CD4-positive, alpha-beta T cell (primary cell): Measurements from ENCODE around the gene GAREM1. TPM values are rescaled to one million over a fixed set of nuclear protein-coding genes. Genes with fewer than 3 reads are reported as not detected.

ENCODE experiments used
- ATAC-seq: fragments of 200-7000 bp; cut with Tn5 transposase; one replicate; pipeline ENCODE4 v1.10.0; 2022; ENCODE audit warnings: mild to moderate bottlenecking; ENCODE audit not compliant: poor library complexity
- CTCF ChIA-PET: fragments of 350-600 bp; sonication (Branson Sonifier 250); formaldehyde crosslinking; loops from one replicate; lab custom pipeline; 2021; ENCODE audit warnings: antibody characterized with exemption, inconsistent platforms; lab: Charles Lee
- POLR2A ChIA-PET: fragments of 350-600 bp; sonication (Branson Sonifier 250); formaldehyde crosslinking; loops from one replicate; lab custom pipeline; 2021; ENCODE audit warnings: antibody characterized with exemption, inconsistent platforms; lab: Charles Lee
- DNase-seq, 14 experiments: peaks; one replicate each; pipeline ENCODE4 v3.0.0-alpha.2; 2013 to 2020; ENCODE audit warnings: mixed read lengths in 2 of 14
- H3K27ac ChIP-seq, 2 donors: one replicate each; pipeline versions ENCODE4 v1.5.1 to v1.7.0; 2013; ENCODE audit warnings: low read length in 2 of 2, low read depth in 1 of 2, mild to moderate bottlenecking in 1 of 2
- H3K27me3 ChIP-seq, 2 experiments: 1 replicate in 1 of 2; 2 replicates in 1 of 2; pipeline versions ENCODE4 v1.6.1 to v1.7.0; 2013; ENCODE audit warnings: low read length in 2 of 2, control low read depth in 1 of 2, mild to moderate bottlenecking in 1 of 2, moderate library complexity in 1 of 2; ENCODE audit not compliant: insufficient read depth in 2 of 2, control insufficient read depth in 1 of 2
- H3K36me3 ChIP-seq: one replicate; pipeline ENCODE4 v1.6.1; 2013; ENCODE audit warnings: low read length, control low read depth; ENCODE audit not compliant: insufficient read depth
- H3K4me1 ChIP-seq: one replicate; pipeline ENCODE4 v1.6.1; 2013; ENCODE audit warnings: low read length, control low read depth; ENCODE audit not compliant: insufficient read depth
- H3K4me3 ChIP-seq: one replicate; pipeline ENCODE4 v1.5.1; 2013; ENCODE audit warnings: mild to moderate bottlenecking, low read length, moderate library complexity
- H3K9me3 ChIP-seq, 2 experiments: 1 replicate in 1 of 2; 2 replicates in 1 of 2; pipeline versions ENCODE4 v1.6.1 to v1.7.0; 2013; ENCODE audit warnings: low read length in 2 of 2, mild to moderate bottlenecking in 2 of 2, control low read depth in 1 of 2, moderate library complexity in 1 of 2; ENCODE audit not compliant: control insufficient read depth in 1 of 2, insufficient read depth in 1 of 2
- H3K27ac Mint-ChIP-seq: one replicate; pipeline ENCODE4 v1.8.0; 2020; ENCODE audit warnings: mixed read lengths
- H3K27me3 Mint-ChIP-seq: one replicate; pipeline ENCODE4 v1.8.0; 2021; ENCODE audit warnings: mixed read lengths
- H3K36me3 Mint-ChIP-seq: one replicate; pipeline ENCODE4 v1.8.0; 2021; ENCODE audit warnings: low read depth, mixed read lengths
- H3K4me1 Mint-ChIP-seq: one replicate; pipeline ENCODE4 v1.8.0; 2021; ENCODE audit warnings: low read depth, mixed read lengths
- H3K4me3 Mint-ChIP-seq: one replicate; pipeline ENCODE4 v1.8.0; 2020; ENCODE audit warnings: mild to moderate bottlenecking, mixed read lengths
- H3K9me3 Mint-ChIP-seq: one replicate; pipeline ENCODE4 v1.8.0; 2020; ENCODE audit warnings: mixed read lengths
- intact Hi-C, 2 experiments: fragments of 100-400 bp; cut with DNase I in 1 of 2; cut with micrococcal nuclease in 1 of 2; formaldehyde crosslinking; loops; one replicate each; pipeline versions ENCODE4 v1.15.1 to v1.9.0; 2023 to 2025; cut with DNase I, micrococcal nuclease
- total RNA-seq, 174 experiments: library from RNA in 2 of 174; stranded (reverse) in 2 of 174; gene quantifications; one replicate each; pipeline ENCODE4 v1.2.3 and lab custom pipeline; 2021 to 2026
- TF ChIP-seq, protein P1 (sequence below): fragments of 200-600 bp; IDR thresholded peaks from one replicate; pipeline ENCODE4 v1.8.0; 2022; ENCODE audit warnings: antibody characterized with exemption, mild to moderate bottlenecking

Gene GAREM1
- total RNA-seq, 2 experiments from 2014 or later: 0.14 to 0.34 TPM

DNA sequence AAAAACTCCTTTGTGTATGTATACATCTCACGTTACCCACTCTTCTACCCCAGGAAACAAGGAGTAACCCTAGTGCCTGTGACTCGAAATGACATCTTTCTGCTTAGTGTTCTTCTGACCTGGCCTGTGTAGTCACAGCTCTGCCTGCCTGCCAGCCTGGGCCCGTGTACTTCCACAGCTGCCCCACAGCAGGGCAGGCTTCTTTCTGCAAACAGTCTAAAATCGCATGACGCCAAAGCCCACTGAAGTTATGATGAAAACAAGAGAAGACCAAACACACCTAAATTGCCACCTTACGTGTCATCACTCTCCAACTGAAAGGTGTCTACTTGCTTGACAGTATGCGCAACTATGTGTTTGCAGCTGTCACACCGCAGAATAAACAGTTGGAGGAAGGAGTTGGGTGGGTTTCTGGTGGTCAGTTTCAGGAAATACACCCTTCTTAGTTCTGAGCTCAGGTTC is 1.5 kb downstream of the GAREM1 start:
- Histone ChIP-seq H3K27me3 (peaks cover 18 to 44% of the 10 kb centered on the region in 2 experiments), H3K4me3 (peak overlapping the region; percentile 37)
- no peak for ATAC-seq

GRCh38 chr18:32468147-32468845 is 2.4 kb downstream of the GAREM1 start:
- Mint-ChIP-seq H3K9me3 (no peaks in the 10 kb centered on the region), H3K4me3 (peak overlapping the region; percentile 39), H3K27me3 (peaks cover 50% of the 10 kb centered on the region), H3K4me1 (peaks cover 26% of the 10 kb centered on the region), H3K36me3 (no peaks in the 10 kb centered on the region), H3K27ac (no peak overlapping the region)
- ChIA-PET CTCF (no interaction called here), POLR2A (no interaction called here)
- H3K9me3 ChIP-seq: peaks cover 0 to 6% of the 10 kb centered on the region in 2 experiments
- DNase-seq (no peak), ATAC-seq (no peak)
- peaks cover 21% of the 10 kb centered on the region for H3K4me1 ChIP-seq
- peaks cover 18 to 46% of the 10 kb centered on the region in 2 experiments for H3K27me3 ChIP-seq
- no peaks in the 10 kb centered on the region for H3K36me3 ChIP-seq
- H3K27ac ChIP-seq: no peak overlapping the region
- intact Hi-C loops: no loop called here
- H3K4me3 ChIP-seq: no peak overlapping the region
- TF ChIP-seq, protein P1, sequence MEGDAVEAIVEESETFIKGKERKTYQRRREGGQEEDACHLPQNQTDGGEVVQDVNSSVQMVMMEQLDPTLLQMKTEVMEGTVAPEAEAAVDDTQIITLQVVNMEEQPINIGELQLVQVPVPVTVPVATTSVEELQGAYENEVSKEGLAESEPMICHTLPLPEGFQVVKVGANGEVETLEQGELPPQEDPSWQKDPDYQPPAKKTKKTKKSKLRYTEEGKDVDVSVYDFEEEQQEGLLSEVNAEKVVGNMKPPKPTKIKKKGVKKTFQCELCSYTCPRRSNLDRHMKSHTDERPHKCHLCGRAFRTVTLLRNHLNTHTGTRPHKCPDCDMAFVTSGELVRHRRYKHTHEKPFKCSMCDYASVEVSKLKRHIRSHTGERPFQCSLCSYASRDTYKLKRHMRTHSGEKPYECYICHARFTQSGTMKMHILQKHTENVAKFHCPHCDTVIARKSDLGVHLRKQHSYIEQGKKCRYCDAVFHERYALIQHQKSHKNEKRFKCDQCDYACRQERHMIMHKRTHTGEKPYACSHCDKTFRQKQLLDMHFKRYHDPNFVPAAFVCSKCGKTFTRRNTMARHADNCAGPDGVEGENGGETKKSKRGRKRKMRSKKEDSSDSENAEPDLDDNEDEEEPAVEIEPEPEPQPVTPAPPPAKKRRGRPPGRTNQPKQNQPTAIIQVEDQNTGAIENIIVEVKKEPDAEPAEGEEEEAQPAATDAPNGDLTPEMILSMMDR: no peak

More for the DNA sequence above, 1.5 kb downstream of the GAREM1 start:
- Mint-ChIP-seq H3K4me3 (peak overlapping the region; percentile 88), H3K9me3 (no peaks in the 10 kb centered on the region), H3K36me3 (no peaks in the 10 kb centered on the region), H3K4me1 (peaks cover 26% of the 10 kb centered on the region), H3K27ac (no peak overlapping the region), H3K27me3 (peaks cover 48% of the 10 kb centered on the region)
- DNase-seq: peak in 3 of 14 experiments; percentile 5 to 40 (median 23)
- H3K27ac ChIP-seq: no peak overlapping the region
- H3K36me3 ChIP-seq: no peaks in the 10 kb centered on the region
- H3K4me1 ChIP-seq: peaks cover 21% of the 10 kb centered on the region
- intact Hi-C loops: no loop called here
- ChIA-PET POLR2A (no interaction called here), CTCF (no interaction called here)
- TF ChIP-seq, protein P1: no peak
- peaks cover 0 to 6% of the 10 kb centered on the region in 2 experiments for H3K9me3 ChIP-seq

GRCh38 chr18:32461709-32462272 is 8.9 kb downstream of the GAREM1 start:
- Mint-ChIP-seq H3K27ac (no peak overlapping the region), H3K4me3 (no peak overlapping the region), H3K27me3 (peaks cover 77% of the 10 kb centered on the region), H3K36me3 (no peaks in the 10 kb centered on the region), H3K9me3 (no peaks in the 10 kb centered on the region), H3K4me1 (no peaks in the 10 kb centered on the region)
- ATAC-seq: no peak
- DNase-seq: no peak
- H3K9me3 ChIP-seq: no peaks in the 10 kb centered on the region
- H3K36me3 ChIP-seq: no peaks in the 10 kb centered on the region
- CTCF ChIA-PET: no interaction called here
- POLR2A ChIA-PET: no interaction called here
- H3K4me3 ChIP-seq: no peak overlapping the region
- no peaks in the 10 kb centered on the region for H3K4me1 ChIP-seq
- intact Hi-C loops: no loop called here
- TF ChIP-seq, protein P1: no peak
- no peak overlapping the region for H3K27ac ChIP-seq
- H3K27me3 ChIP-seq: peaks cover 2 to 21% of the 10 kb centered on the region in 2 experiments
